Mesothelial cell of epicardium (in vitro differentiated cells): Measurements from ENCODE around the gene PRKCA. TPM values are rescaled to one million over a fixed set of nuclear protein-coding genes. Genes with fewer than 3 reads are reported as not detected.
"Not testable (repeated sequence)": the region's sequence is repeated elsewhere in the genome, so short reads cannot be mapped to it uniquely, and the experiment has no call there.

Source experiments
- DNase-seq, 2 experiments: peaks; one replicate each; pipeline ENCODE4 v3.0.0; 2021; ENCODE audit warnings: low spot score in 2 of 2; ENCODE audit not compliant: unreplicated experiment in 2 of 2
- H3K27ac Mint-ChIP-seq: 2 replicates; pipeline ENCODE4 v1.8.0; 2021; ENCODE audit warnings: mixed read lengths
- H3K27me3 Mint-ChIP-seq: 2 replicates; pipeline ENCODE4 v1.8.0; 2021; ENCODE audit warnings: low read depth, mixed read lengths
- H3K36me3 Mint-ChIP-seq: 2 replicates; pipeline ENCODE4 v1.8.0; 2021; ENCODE audit warnings: mixed read lengths
- H3K4me1 Mint-ChIP-seq: 2 replicates; pipeline ENCODE4 v1.8.0; 2021; ENCODE audit warnings: mixed read lengths
- H3K4me3 Mint-ChIP-seq: 2 replicates; pipeline ENCODE4 v1.8.0; 2021; ENCODE audit warnings: mild to moderate bottlenecking, moderate library complexity, mixed read lengths
- H3K9me3 Mint-ChIP-seq: 2 replicates; pipeline ENCODE4 v1.8.0; 2021; ENCODE audit warnings: mixed read lengths
- CTCF ChIP-seq: fragments of 200-600 bp; sonication (generic); IDR thresholded peaks from one replicate; pipeline ENCODE4 v1.5.0; 2021; ENCODE audit warnings: antibody characterized with exemption; ENCODE audit not compliant: unreplicated experiment
- total RNA-seq: library from RNA; stranded (reverse); gene quantifications from 3 replicates; pipeline ENCODE4 v1.2.1, GENCODE V29; 2021

PRKCA gene
- total RNA-seq, 1 donor from 2014 or later: 15.2 TPM

- Mint-ChIP-seq H3K27me3 (no peaks in the 10 kb centered on the region), H3K9me3 (no peaks in the 10 kb centered on the region), H3K4me1 (peaks cover 29% of the 10 kb centered on the region), H3K4me3 (no peak overlapping the region), H3K36me3 (no peaks in the 10 kb centered on the region), H3K27ac (no peak overlapping the region)
- no peak for DNase-seq
- no peak for TF ChIP-seq CTCF
Observed at GRCh38 chr17:66344473-66344872, 42.1 kb downstream of the PRKCA start.

GRCh38 chr17:66345264-66345663 is 42.9 kb downstream of the PRKCA start:
- no peak overlapping the region for H3K27ac Mint-ChIP-seq

GRCh38 chr17:66345949-66346638 is 43.7 kb downstream of the PRKCA start:
- not testable (repeated sequence) for H3K27ac Mint-ChIP-seq, H3K4me3 Mint-ChIP-seq, DNase-seq, H3K27me3 Mint-ChIP-seq, H3K9me3 Mint-ChIP-seq, H3K36me3 Mint-ChIP-seq
- H3K4me1 Mint-ChIP-seq: peaks cover 30% of the 10 kb centered on the region

More at GRCh38 chr17:66345264-66345663, 42.9 kb downstream of the PRKCA start:
- no peak for TF ChIP-seq CTCF
- DNase-seq: no peak
- no peak overlapping the region for H3K4me3 Mint-ChIP-seq
- no peaks in the 10 kb centered on the region for H3K9me3 Mint-ChIP-seq
- peaks cover 30% of the 10 kb centered on the region for H3K4me1 Mint-ChIP-seq
- no peaks in the 10 kb centered on the region for H3K27me3 Mint-ChIP-seq
- H3K36me3 Mint-ChIP-seq: no peaks in the 10 kb centered on the region

GRCh38 chr17:66347661-66348514 is 45.5 kb downstream of the PRKCA start:
- DNase-seq: no peak
- Mint-ChIP-seq H3K27me3 (no peaks in the 10 kb centered on the region), H3K27ac (no peak overlapping the region), H3K4me3 (no peak overlapping the region), H3K4me1 (peaks cover 24% of the 10 kb centered on the region), H3K36me3 (no peaks in the 10 kb centered on the region), H3K9me3 (no peaks in the 10 kb centered on the region)
- no peak for TF ChIP-seq CTCF

- H3K27ac Mint-ChIP-seq: no peak overlapping the region
- H3K9me3 Mint-ChIP-seq: no peaks in the 10 kb centered on the region
- H3K36me3 Mint-ChIP-seq: no peaks in the 10 kb centered on the region
- DNase-seq: no peak
- H3K27me3 Mint-ChIP-seq: no peaks in the 10 kb centered on the region
- H3K4me3 Mint-ChIP-seq: no peak overlapping the region
- no peak for TF ChIP-seq CTCF
- peaks cover 24% of the 10 kb centered on the region for H3K4me1 Mint-ChIP-seq
Observed at GRCh38 chr17:66348584-66349165, 46.3 kb downstream of the PRKCA start.
